HCT116 (cell line): ENCODE measurements around the gene NTNG1.

Source experiments
- CEBPB ChIP-seq: IDR thresholded peaks from 2 replicates; pipeline ENCODE4 v1.6.1; 2012; ENCODE audit warnings: low read depth
- EZH2phosphoT487 ChIP-seq: fragments of 200-600 bp; IDR thresholded peaks from 2 replicates; pipeline ENCODE4 v1.6.1; 2018; ENCODE audit warnings: antibody characterized with exemption, borderline replicate concordance
- SP1 ChIP-seq: IDR thresholded peaks from 2 replicates; pipeline ENCODE4 v1.6.1; 2012; ENCODE audit warnings: low read depth
- ZNF274 ChIP-seq: fragments of 200-500 bp; sonication (Bioruptor generic); IDR thresholded peaks from 2 replicates; pipeline ENCODE4 v1.6.1; 2014; ENCODE audit warnings: mild to moderate bottlenecking, low read depth, low read length, inconsistent platforms
- TF ChIP-seq, protein P1 (sequence below), 3 experiments: fragments of 200-600 bp in 1 of 3; sonication (generic) in 1 of 3; IDR thresholded peaks in 2 of 3; conservative IDR thresholded peaks in 1 of 3; 2 replicates each; pipeline ENCODE4 v1.5.1; 2012 to 2017; ENCODE audit warnings: low read depth in 2 of 3, low read length in 2 of 3, antibody characterized with exemption in 1 of 3, borderline replicate concordance in 1 of 3, control low read depth in 1 of 3, mild to moderate bottlenecking in 1 of 3, mixed read lengths in 1 of 3, mixed run types in 1 of 3, moderate library complexity in 1 of 3; ENCODE audit not compliant: insufficient read depth in 1 of 3

- TF ChIP-seq CEBPB (no peak), SP1 (no peak), ZNF274 (no peak), EZH2phosphoT487 (no peak)
- TF ChIP-seq, protein P1, sequence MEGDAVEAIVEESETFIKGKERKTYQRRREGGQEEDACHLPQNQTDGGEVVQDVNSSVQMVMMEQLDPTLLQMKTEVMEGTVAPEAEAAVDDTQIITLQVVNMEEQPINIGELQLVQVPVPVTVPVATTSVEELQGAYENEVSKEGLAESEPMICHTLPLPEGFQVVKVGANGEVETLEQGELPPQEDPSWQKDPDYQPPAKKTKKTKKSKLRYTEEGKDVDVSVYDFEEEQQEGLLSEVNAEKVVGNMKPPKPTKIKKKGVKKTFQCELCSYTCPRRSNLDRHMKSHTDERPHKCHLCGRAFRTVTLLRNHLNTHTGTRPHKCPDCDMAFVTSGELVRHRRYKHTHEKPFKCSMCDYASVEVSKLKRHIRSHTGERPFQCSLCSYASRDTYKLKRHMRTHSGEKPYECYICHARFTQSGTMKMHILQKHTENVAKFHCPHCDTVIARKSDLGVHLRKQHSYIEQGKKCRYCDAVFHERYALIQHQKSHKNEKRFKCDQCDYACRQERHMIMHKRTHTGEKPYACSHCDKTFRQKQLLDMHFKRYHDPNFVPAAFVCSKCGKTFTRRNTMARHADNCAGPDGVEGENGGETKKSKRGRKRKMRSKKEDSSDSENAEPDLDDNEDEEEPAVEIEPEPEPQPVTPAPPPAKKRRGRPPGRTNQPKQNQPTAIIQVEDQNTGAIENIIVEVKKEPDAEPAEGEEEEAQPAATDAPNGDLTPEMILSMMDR (IDR thresholded peaks at IDR 0.05 in 2 of 3, conservative IDR thresholded peaks at IDR 0.05 in 1 of 3; ENCODE audit: borderline replicate concordance in 1 of 3, insufficient read depth in 1 of 3, low read depth in 2 of 3, low read length in 2 of 3), result no peak
Observed at GRCh38 chr1:107326824-107327445, 186.1 kb downstream of the NTNG1 start.
